Stimulated activated CD4-positive, alpha-beta T cell treated with anti-CD3 and anti-CD28 coated beads, TNF-alpha, amount 100 ng/mL, for 1 hour (primary cell): Measurements from ENCODE around the gene SLFNL1.

Source experiments
- DNase-seq, 3 donors: peaks; one replicate each; pipeline ENCODE4 v3.0.0-alpha.2; 2020; ENCODE audit warnings: low read depth in 3 of 3, low spot score in 1 of 3

The SLFNL1 gene

DNA sequence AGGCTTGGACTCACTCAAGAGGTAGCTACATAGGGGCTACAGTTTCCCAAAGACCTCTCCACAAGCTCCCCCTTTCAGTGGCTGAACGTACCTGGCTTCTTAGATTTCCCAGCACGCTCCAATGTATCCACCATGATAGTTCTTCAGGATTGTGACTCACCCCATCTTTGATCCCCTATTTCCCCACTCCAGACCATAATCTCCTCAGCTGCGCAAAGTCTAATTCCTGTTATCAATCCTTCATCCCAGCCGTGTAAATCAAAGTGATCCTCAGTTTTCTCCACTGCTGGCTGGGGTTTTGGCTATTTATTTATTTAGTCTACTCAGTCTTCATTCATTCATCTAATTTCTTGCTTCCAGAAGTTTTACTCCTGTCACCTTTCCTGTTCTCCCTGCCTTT, 55.1 kb downstream of the SLFNL1 start:
- no peak for DNase-seq
